ENCODE measurements around the gene HEPH.

GRCh38 chrX:66233209-66233608 is 69.2 kb downstream of the HEPH start:
- TF ChIP-seq EZH2 (IDR thresholded peaks at IDR 0.05; ENCODE audit: borderline replicate concordance, low read length): no peak
- no peak for TF ChIP-seq CTCF (IDR thresholded peaks at IDR 0.05; ENCODE audit: low read length)
